Stimulated activated CD8-positive, alpha-beta memory T cell treated with anti-CD3 and anti-CD28 coated beads, Interleukin-4, amount 100 ng/mL, for 4 hours (primary cell): ENCODE data around the gene SNAPC2.
A peak's percentile ranks its signal among the peaks of the same experiment; 100 is the strongest.
"Not testable (repeated sequence)": the region's sequence is repeated elsewhere in the genome, so short reads cannot be mapped to it uniquely, and the experiment has no call there.

Source experiments
- DNase-seq, 2 donors: peaks; one replicate each; pipeline ENCODE4 v3.0.0-alpha.2; 2020; ENCODE audit warnings: low read depth in 2 of 2, low spot score in 1 of 2

SNAPC2 gene

DNA sequence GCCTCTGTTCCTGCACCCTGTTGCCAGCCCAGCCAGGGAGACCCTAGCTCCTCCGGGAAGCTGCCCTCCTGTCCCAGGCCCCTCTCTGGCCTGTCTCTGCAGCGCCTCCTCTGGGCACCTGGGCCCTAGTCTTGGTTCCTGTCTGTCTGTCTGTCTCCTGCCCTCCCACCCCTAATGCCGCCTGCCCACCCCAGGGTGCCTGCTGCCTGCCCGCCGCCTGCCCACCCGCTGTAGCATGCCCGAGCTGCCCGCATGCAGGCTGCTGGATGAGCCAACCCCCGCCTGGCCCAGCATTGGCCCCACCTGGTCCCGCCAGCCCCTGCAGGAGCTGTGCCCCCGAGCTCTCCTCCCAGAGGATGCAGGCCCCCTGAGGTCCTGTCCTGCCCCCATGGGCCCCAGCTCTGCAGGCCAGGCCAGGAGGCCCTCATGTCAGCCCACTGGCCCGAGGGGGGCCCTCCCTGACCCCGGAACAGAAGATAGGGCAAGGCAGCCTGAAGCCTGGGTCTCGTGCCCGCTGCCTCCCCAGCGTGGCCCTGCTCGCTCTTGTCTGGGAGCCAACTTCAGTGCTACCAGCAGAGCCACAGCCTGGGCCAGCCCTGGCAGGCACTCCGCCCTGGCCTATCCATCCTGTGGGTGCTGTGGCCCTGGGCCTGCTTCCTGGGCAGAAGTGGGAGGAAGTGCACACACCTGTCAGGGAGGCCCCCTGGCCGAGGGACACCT is 11.2 kb upstream of the SNAPC2 start:
- DNase-seq, result no peak

DNA sequence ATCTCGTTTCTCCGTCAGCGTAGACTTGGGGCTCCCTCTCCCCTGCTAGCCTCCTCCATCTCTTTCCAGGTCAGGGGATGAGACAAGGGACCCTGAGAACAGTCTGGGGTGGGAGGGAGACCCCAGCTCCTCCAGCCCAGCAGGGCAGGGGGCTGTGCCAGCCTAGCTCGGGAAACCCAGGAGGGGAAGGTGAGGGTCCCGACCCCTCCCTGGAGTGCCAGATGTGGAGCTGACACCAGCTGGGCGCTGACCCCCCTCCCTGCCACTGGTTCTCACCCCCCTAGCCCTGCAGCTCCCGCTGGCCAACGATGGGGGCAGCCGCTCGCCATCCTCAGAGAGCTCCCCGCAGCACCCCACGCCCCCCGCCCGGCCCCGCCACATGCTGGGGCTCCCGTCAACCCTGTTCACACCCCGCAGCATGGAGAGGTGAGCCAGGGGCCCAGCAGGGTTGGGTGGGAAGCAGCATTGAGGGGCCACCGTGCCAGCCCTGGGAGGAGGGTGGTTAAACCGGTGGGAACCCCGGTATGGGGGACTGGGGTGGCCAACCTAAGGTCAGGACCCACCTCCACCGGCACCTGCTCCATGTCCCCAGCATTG is 10.6 kb upstream of the SNAPC2 start:
- DNase-seq, result no peak

DNA sequence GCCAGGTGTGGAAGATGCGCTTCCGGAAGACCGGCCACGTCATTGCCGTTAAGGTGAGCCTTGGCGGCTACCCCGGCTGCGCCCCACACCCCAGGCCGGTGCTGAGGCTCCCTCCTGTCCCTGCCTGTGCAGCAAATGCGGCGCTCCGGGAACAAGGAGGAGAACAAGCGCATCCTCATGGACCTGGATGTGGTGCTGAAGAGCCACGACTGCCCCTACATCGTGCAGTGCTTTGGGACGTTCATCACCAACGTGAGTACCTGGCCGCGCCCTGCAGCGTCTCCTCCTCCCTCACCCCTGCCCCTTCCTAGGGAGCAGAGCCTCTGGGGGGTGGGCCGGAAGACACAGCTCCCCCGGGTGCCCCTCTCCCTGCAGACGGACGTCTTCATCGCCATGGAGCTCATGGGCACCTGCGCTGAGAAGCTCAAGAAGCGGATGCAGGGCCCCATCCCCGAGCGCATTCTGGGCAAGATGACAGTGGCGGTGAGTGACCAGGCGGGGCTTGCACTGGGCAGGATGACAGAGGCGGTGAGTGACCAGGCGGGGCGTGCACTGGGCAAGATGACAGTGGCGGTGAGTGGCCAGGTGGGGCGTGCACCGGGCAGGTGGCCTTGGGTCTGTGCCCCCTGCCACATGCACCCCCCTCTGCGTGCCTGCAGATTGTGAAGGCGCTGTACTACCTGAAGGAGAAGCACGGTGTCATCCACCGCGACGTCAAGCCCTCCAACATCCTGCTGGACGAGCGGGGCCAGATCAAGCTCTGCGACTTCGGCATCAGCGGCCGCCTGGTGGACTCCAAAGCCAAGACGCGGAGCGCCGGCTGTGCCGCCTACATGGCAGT is 9.6 kb upstream of the SNAPC2 start:
- no peak for DNase-seq

DNA sequence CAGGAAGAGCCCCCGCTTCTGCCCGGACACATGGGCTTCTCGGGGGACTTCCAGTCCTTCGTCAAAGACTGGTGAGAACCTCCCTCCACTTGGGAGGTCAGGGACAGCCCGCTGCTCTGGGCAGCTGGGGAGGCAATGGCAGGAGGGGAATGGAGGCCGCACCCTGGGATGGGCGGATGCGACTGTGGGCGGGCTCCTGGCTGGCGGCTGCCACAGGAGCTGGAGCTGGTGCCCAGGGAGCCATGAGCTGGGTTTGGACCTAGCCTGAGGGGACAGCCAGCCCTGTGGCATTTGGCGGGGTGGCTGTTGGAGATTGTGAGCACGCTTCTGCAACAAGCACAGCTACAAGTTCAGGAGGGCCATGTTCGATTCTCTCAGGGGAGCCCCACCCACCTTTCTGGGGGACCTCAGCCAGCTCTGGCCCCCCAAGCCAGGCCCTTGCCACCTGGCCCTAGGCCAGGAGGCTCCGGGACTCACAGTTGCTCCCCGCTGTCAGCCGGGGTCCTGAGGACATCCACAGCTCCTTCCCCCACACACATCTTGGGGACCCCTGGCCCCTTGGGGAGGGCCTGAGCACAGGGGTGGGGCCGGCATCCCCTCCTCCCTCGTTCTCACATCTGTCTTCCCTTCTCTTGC is 8.5 kb upstream of the SNAPC2 start:
- DNase-seq, result no peak

DNA sequence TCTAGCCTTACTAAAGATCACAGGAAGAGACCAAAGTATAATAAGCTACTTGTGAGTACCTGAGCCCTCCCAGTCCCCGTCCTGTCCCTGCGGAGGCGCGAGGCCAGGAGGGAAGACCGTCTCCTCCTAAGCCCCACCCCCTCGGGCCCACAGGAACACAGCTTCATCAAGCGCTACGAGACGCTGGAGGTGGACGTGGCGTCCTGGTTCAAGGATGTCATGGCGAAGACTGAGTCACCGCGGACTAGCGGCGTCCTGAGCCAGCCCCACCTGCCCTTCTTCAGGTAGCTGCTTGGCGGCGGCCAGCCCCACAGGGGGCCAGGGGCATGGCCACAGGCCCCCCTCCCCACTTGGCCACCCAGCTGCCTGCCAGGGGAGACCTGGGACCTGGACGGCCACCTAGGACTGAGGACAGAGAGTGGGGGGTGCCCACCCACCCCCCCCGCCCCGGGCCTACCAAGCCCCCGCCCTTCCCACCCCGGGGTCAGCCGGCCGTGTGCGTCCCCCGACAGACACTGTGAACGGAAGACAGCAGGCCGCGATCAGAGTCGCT is 7.9 kb upstream of the SNAPC2 start:
- no peak for DNase-seq

DNA sequence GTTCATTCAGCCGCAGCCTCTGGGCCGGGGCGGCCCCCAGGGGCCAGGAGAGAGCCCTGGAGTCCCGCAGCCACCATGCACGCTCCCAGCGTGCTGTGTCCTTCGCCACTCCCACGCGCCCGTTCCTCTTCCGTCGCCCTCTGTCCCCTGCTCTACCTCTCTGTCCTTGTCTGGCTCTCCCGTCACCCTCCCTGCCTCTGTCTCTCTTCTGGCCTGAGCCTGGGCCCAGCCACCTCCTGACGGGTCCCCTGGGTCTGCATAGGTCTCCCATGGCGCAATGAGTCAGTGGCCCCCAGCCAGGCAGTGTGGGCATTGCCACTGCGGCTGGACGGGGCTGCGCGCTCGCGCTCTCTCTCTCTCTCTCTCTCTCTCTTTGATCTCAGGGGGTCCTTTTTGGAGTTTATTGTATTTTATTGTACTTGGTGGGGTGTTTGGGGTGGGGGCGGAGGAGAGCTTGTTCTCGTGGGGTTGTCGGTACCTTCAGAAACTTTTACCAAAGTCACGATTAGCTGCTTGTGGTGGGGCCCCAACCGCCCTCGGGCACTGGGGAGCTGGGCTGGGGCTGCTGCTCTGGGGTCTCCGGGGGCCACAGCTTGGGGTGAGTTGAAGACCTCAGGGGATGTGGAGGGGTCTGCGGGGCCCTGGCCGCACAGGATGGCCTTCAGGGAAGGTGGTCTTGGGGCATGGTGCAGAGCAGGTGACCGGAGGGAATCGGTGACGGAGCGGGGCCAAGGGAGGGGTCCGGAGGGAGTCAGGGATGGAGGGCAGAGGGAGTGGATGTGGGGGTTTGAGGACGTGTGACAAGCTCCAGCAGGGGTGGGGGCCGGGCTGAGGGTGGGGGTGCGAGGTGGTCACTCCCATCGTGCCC is 7.2 kb upstream of the SNAPC2 start:
- no peak for DNase-seq

DNA sequence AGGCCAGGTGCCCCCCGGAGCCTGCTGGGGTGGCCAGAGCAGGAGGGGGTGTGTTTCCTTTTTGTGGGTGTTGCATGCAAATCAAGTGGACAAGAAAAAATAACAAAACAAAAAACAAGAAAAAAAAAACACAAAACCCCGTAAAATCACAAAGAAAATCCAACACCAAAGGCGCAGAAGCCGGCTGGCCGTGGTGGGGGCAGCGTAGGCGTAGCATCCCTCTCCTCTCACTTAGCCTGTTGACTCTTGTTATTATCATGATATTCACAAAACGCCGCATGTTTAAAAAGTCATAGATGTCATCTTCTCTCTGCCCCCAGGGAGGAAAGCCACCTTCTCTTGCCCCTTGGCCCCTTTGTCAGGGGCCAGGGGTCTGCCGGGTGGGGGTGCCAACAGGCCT is 6.5 kb upstream of the SNAPC2 start:
- no peak for DNase-seq

DNA sequence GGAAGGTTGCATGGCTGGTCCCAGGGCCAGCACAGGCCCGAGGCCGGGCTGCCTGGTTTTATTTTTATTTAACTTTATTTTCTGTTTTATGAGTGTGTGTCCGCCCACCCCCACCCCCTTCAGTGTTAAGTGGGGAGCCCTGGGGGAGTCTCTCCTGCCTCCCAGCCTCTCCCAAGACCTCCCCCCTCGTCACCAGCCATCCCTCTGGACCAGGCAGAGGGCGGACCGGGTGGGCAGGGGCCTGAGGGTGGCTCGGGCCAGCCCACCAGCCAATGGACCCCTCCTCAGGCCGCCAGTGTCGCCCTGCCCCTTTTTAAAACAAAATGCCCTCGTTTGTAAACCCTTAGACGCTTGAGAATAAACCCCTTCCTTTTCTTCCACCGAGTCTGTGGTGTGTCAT is 6.0 kb upstream of the SNAPC2 start:
- DNase-seq, result no peak

DNA sequence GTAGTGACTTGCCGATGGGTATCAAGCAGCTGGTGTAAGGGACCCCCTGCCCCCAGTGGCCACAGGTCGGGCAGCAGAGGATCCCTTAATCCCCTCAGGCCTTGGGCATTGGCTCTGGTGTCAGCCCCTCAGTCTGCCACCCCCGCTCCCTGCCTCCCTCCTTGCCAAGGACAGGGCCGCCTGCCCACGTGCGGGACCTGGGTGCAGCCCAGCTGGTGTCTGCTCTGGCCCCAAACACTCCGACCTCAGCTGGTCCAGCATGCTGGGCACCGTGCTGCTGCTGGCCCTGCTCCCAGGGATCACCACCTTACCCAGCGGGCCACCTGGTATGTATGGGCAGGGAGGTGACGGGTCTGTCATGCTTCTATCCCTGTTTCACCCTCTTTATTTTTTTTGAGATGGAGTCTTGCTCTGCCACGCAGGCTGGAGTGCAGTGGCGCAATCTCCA is 5.5 kb upstream of the SNAPC2 start, which contains the start of gene TGFBR3L:
Gene TGFBR3L (plus strand): TSS at position 233 of the 448 bp plus-strand sequence.
- no peak for DNase-seq

DNA sequence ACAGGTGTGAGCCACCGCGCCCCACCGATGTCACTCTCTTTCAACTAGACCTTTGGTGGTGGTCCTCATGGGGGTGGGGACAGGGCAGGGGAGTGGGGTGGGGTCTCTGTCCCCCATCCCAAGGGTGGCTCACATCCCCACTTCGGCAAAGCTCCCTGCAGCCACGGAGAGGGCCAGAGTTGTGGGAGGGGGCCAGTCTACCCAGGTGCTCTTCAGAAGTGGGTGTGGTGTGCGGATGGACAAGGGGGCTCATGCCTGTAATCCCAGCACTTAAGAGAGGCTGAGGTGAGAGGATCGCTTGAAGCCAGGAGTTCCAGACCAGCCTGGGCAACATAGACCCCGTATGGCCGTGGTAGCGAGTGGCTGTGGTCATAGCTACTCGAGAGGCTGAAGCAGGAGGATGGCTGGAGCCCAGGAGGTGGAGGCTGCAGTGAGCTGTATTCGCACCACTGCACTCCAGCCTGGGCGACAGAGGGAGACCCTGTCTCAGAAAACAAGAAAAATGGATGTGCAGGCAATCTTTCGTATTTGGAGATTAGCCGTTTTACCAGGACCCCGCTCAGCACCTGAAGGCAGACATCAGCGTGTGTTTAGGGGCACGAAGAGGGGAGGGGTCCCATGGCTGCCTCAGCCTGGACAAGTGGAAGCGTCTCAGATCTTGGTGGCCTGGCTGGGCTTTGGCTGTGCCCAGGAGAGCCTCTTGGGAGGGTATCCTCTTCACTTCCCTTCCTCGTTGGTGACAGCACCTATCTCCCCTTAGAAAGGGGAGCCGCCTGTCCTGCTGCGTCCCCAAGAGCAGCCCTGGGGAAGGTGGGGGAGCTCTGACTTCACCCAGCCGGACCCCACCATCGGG is 4.7 kb upstream of the SNAPC2 start:
- no peak for DNase-seq

DNA sequence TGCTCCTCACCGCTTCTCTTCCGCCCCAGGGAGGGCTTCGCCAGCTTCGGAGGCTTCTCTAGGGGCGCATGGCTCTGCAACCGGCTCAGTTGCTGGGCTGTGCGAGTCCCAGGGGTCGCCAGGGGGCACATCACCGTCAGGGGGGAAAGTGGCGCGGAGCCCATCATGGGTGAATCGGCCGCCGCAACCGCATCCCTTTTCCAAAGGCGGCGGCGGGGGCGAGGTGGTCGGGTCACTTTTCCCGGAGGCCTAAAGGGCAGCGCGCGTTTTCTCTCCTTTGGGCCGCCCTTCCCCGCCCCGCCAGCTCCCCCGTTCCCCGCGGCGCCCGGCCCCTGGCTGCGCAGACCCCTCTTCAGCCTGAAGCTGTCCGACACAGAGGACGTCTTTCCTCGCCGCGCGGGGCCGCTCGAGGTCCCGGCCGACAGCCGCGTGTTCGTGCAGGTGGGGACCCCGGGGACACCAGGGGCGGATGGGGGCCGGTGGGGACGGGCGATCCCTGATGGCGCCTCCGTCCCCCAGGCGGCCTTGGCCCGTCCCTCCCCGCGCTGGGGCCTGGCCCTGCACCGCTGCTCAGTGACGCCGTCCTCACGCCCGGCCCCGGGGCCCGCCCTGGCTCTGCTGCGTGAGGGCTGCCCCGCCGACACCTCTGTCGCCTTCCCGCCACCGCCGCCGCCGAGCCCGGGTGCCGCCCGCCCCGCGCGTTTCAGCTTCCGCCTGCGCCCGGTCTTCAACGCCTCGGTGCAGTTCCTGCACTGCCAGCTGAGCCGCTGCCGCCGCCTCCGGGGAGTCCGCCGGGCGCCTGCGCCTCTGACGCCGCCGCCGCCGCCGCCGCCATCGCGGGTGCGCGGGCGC is 3.8 kb upstream of the SNAPC2 start:
- DNase-seq, result no peak

DNA sequence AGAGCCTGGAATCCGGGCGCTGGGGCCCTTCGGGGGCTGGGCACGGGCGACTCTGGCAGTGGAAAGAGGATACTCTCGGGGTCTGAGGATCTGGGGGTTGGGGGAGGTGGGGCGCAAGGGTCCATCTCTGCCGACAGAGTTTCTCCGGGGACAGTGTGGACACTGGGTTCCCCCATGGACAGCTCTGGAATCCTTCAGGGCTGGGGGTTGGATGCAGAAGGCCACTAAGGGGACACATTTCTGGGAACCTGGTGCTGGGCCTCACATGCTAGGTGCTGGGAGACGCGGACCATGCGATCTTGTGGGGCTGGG is 3.2 kb upstream of the SNAPC2 start:
- no peak for DNase-seq

DNA sequence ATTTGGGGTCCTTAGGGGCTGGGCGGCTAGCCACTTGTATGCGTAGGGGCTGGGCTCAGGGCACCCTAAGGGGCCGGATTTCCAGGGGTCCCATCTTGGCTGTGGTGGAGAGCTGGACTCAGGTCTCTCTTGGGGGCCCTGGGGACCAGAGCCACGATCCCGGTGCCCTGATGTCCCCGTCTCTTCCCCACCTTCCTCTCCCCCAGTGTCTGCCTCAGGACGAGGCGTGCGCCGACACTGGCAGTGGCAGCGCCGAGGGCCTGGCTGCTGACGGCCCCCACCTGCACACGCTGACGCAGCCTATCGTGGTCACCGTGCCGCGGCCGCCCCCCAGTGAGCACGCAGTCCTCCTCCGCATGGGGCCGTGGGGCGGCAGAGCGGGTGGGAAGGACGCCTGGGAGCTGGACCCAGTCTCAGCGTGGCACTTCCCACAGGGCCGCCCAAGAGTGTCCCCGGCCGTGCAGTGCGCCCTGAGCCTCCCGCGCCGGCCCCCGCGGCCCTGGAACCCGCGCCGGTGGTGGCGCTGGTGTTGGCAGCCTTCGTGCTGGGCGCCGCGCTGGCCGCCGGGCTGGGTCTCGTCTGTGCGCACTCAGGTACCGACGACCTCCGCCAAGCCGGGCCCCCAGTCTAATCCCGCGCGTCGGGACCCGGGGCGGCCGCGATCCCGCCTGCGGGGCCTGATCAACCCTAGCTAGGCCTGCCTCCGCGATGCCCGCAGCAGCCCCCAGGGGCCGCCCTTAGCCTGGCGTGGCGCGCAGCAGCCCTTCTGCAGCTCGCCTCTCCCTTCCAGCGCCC is 2.7 kb upstream of the SNAPC2 start:
- DNase-seq, result peak in 1 of 2 donors; percentile 24

DNA sequence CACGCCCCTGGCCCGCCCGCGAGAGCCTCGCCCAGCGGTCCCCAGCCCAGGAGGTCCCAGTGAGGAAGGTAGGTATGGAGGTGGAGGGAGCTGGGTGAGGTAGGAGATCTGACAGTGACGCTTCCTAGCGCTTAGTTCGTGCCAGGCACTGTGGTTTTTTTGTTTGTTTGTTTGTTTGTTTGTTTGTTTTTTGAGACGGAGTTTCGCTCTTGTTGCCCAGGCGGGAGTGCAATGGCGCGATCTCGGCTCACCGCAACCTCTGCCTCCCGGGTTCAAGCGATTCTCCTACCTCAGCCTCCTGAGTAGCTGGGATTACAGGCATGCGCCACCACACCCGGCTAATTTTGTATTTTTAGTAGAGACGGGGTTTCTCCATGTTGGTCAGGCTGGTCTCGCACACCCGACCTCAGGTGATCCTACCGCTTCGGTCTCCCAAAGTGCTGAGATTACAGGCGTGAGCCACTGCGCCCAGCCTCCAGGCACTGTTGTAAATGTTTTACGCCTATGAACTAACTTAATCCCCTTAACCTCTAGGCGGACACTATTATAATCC is 2.0 kb upstream of the SNAPC2 start:
- not testable (repeated sequence) for DNase-seq

DNA sequence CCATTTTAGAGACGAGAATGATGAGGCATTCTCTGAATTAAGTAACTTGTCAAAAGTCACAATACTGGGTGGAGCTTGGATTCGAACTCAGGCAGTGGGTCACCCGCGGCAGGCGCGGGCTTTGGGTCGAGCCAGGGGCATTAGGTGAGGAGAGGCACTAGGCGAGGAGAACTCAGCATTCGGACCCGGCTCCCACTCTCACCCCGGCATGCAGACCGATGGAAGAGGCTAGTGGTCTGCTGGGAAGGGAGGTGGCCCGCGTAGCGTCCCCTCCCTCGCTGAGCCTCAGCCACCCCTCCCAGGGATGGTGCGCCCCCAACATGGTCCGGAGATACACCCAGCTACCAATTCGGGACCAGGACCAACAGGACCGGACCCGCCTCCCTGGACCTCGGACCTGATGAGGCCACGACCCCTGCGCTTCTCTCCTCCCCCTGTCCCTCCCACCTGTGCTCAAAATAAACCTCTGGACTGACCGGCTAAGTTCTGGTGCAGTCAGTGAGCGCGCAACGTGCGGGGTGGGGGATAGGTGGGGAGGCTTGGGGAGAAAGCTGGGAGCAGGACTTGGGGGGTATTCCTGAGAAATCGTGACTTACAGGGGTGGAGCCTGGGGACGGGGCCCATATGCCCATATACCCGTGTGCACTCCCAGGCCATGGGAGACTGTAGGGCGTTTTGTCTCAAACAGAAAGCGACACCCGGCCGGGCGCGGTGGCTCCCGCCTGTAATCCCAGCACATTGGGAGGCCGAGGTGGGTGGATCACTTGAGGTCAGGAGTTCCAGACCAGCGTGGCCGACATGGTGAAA is 1.3 kb upstream of the SNAPC2 start:
- no peak for DNase-seq

DNA sequence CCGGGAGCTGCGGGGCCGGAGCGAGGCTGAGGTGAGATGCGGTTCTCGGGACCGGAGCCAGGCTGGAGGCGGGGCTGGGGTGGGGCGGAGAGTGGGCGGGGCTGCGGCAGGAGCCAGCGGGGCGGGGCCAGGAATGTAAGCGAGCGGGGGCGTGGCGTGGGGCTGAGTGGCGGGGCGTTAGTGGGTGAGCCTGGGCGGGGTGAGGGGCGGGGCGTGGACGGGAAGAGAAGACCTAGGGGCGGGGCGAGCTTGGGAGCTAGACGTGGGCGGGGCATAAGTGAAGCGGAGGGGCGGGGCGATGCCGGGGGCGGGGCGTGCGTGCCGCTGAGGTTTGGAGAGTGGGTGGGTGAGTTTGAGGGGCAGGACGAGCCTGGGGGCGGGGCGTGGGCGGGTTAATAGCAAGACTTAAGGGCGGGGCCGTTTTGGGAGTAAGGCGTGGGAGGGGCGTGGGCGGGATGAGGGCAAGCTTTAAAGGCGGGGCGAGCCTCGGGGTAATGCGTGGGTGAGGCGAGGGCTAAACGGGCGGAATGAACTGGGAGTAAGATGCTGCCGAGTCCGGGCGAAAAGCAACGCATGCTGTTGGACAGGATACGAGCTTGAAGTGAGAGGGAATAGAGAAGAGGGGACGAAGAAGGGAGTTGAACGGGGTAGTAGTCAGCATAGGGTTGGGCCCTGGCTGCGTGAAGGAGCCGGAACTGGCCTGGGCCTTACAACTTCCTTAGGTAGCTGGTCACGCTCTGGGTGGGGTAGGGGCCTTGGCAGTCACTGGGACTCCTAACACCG is 572 bp downstream of the SNAPC2 start:
- peak; percentile 99 to 100 for DNase-seq
